ENCODE data around the gene SNCA.

Gene SNCA

GRCh38 chr4:89712141-89712540 is 124.8 kb downstream of the SNCA start:
- WGBS, 2 experiments (ENCODE audit: insufficient coverage in 2 of 2), result 75 to 87% methylated on average over 1 of the region's 2 CpGs
- Histone ChIP-seq H3K4me3 (ENCODE audit: extremely low read depth, insufficient read depth, low read length, poor library complexity, severe bottlenecking) (no peak overlapping the region), H3K27ac (ENCODE audit: low read depth, low read length, severe bottlenecking) (no peak overlapping the region), H3K9me3 (ENCODE audit: control insufficient read depth, low read length) (no peaks in the 10 kb centered on the region), H3K4me1 (ENCODE audit: control insufficient read depth, insufficient read depth, low read length, poor library complexity, severe bottlenecking) (peaks cover 20% of the 10 kb centered on the region), H3K36me3 (ENCODE audit: control insufficient read depth, insufficient read depth, low read length) (no peaks in the 10 kb centered on the region)

GRCh38 chr4:89708903-89709421 is 128.0 kb downstream of the SNCA start:
- Histone ChIP-seq H3K9me3 (ENCODE audit: control insufficient read depth, low read length) (no peaks in the 10 kb centered on the region), H3K4me1 (ENCODE audit: control insufficient read depth, insufficient read depth, low read length, poor library complexity, severe bottlenecking) (peaks cover 20% of the 10 kb centered on the region), H3K36me3 (ENCODE audit: control insufficient read depth, insufficient read depth, low read length) (no peaks in the 10 kb centered on the region), H3K4me3 (ENCODE audit: extremely low read depth, insufficient read depth, low read length, poor library complexity, severe bottlenecking) (no peak overlapping the region), H3K27ac (ENCODE audit: low read depth, low read length, severe bottlenecking) (peak overlapping the region; percentile 95)
- WGBS, 2 experiments (ENCODE audit: insufficient coverage in 2 of 2), result 20% methylated on average over 1 of the region's 2 CpGs; no CpG with 5 or more reads in 1 of the 2 experiments

- WGBS, 2 experiments (ENCODE audit: insufficient coverage in 2 of 2), result 89 to 100% methylated on average over 3 to 5 of the region's 5 CpGs
- H3K4me1 ChIP-seq (ENCODE audit: control insufficient read depth, insufficient read depth, low read length, poor library complexity, severe bottlenecking), result peaks cover 20% of the 10 kb centered on the region
- H3K27ac ChIP-seq (ENCODE audit: low read depth, low read length, severe bottlenecking), result no peak overlapping the region
- no peaks in the 10 kb centered on the region for H3K9me3 ChIP-seq (ENCODE audit: control insufficient read depth, low read length)
- no peaks in the 10 kb centered on the region for H3K36me3 ChIP-seq (ENCODE audit: control insufficient read depth, insufficient read depth, low read length)
- H3K4me3 ChIP-seq (ENCODE audit: extremely low read depth, insufficient read depth, low read length, poor library complexity, severe bottlenecking), result no peak overlapping the region
These were observed 129.5 kb downstream of the SNCA start for GRCh38 chr4:89707467-89707866.

GRCh38 chr4:89704651-89705395 is 132.1 kb downstream of the SNCA start:
- 83% methylated on average over 1 of the region's 2 CpGs; no CpG with 5 or more reads in 1 of the 2 experiments for WGBS, 2 experiments (ENCODE audit: insufficient coverage in 2 of 2)
- peaks cover 16% of the 10 kb centered on the region for H3K4me1 ChIP-seq (ENCODE audit: control insufficient read depth, insufficient read depth, low read length, poor library complexity, severe bottlenecking)
- H3K27ac ChIP-seq (ENCODE audit: low read depth, low read length, severe bottlenecking), result no peak overlapping the region
- H3K4me3 ChIP-seq (ENCODE audit: extremely low read depth, insufficient read depth, low read length, poor library complexity, severe bottlenecking), result no peak overlapping the region
- H3K9me3 ChIP-seq (ENCODE audit: control insufficient read depth, low read length), result no peaks in the 10 kb centered on the region
- H3K36me3 ChIP-seq (ENCODE audit: control insufficient read depth, insufficient read depth, low read length), result no peaks in the 10 kb centered on the region

GRCh38 chr4:89703829-89704590 is 133.0 kb downstream of the SNCA start:
- Histone ChIP-seq H3K27ac (ENCODE audit: low read depth, low read length, severe bottlenecking) (no peak overlapping the region), H3K36me3 (ENCODE audit: control insufficient read depth, insufficient read depth, low read length) (no peaks in the 10 kb centered on the region), H3K9me3 (ENCODE audit: control insufficient read depth, low read length) (no peaks in the 10 kb centered on the region), H3K4me3 (ENCODE audit: extremely low read depth, insufficient read depth, low read length, poor library complexity, severe bottlenecking) (no peak overlapping the region), H3K4me1 (ENCODE audit: control insufficient read depth, insufficient read depth, low read length, poor library complexity, severe bottlenecking) (peaks cover 8% of the 10 kb centered on the region)
- 83 to 94% methylated on average over 3 to 4 of the region's 6 CpGs for WGBS, 2 experiments (ENCODE audit: insufficient coverage in 2 of 2)

GRCh38 chr4:89700766-89701423 is 136.1 kb downstream of the SNCA start:
- H3K36me3 ChIP-seq (ENCODE audit: control insufficient read depth, insufficient read depth, low read length), result no peaks in the 10 kb centered on the region
- no peak overlapping the region for H3K27ac ChIP-seq (ENCODE audit: low read depth, low read length, severe bottlenecking)
- H3K4me1 ChIP-seq (ENCODE audit: control insufficient read depth, insufficient read depth, low read length, poor library complexity, severe bottlenecking), result no peaks in the 10 kb centered on the region
- no CpG with 5 or more reads among the region's 1 CpG for WGBS, 2 experiments (ENCODE audit: insufficient coverage in 2 of 2)
- H3K9me3 ChIP-seq (ENCODE audit: control insufficient read depth, low read length), result no peaks in the 10 kb centered on the region
- H3K4me3 ChIP-seq (ENCODE audit: extremely low read depth, insufficient read depth, low read length, poor library complexity, severe bottlenecking), result no peak overlapping the region

GRCh38 chr4:89685690-89686089 is 151.3 kb downstream of the SNCA start:
- Histone ChIP-seq H3K36me3 (ENCODE audit: control insufficient read depth, insufficient read depth, low read length) (no peaks in the 10 kb centered on the region), H3K4me3 (ENCODE audit: extremely low read depth, insufficient read depth, low read length, poor library complexity, severe bottlenecking) (no peak overlapping the region), H3K9me3 (ENCODE audit: control insufficient read depth, low read length) (no peaks in the 10 kb centered on the region), H3K27ac (ENCODE audit: low read depth, low read length, severe bottlenecking) (no peak overlapping the region), H3K4me1 (ENCODE audit: control insufficient read depth, insufficient read depth, low read length, poor library complexity, severe bottlenecking) (no peaks in the 10 kb centered on the region)
- WGBS, 2 experiments (ENCODE audit: insufficient coverage in 2 of 2), result 100% methylated on average over 2 of the region's 4 CpGs; no CpG with 5 or more reads in 1 of the 2 experiments

GRCh38 chr4:89685277-89685676 is 151.7 kb downstream of the SNCA start:
- Histone ChIP-seq H3K27ac (ENCODE audit: low read depth, low read length, severe bottlenecking) (no peak overlapping the region), H3K36me3 (ENCODE audit: control insufficient read depth, insufficient read depth, low read length) (no peaks in the 10 kb centered on the region), H3K4me1 (ENCODE audit: control insufficient read depth, insufficient read depth, low read length, poor library complexity, severe bottlenecking) (no peaks in the 10 kb centered on the region), H3K4me3 (ENCODE audit: extremely low read depth, insufficient read depth, low read length, poor library complexity, severe bottlenecking) (no peak overlapping the region), H3K9me3 (ENCODE audit: control insufficient read depth, low read length) (no peaks in the 10 kb centered on the region)
- WGBS, 2 experiments (ENCODE audit: insufficient coverage in 2 of 2), result 100% methylated on average over 1 of the region's 1 CpG

GRCh38 chr4:89684536-89684935 is 152.4 kb downstream of the SNCA start:
- 86 to 100% methylated on average over 1 of the region's 1 CpG for WGBS, 2 experiments (ENCODE audit: insufficient coverage in 2 of 2)
- Histone ChIP-seq H3K4me3 (ENCODE audit: extremely low read depth, insufficient read depth, low read length, poor library complexity, severe bottlenecking) (no peak overlapping the region), H3K9me3 (ENCODE audit: control insufficient read depth, low read length) (no peaks in the 10 kb centered on the region), H3K4me1 (ENCODE audit: control insufficient read depth, insufficient read depth, low read length, poor library complexity, severe bottlenecking) (no peaks in the 10 kb centered on the region), H3K27ac (ENCODE audit: low read depth, low read length, severe bottlenecking) (no peak overlapping the region), H3K36me3 (ENCODE audit: control insufficient read depth, insufficient read depth, low read length) (no peaks in the 10 kb centered on the region)

- 83 to 100% methylated on average over 1 to 2 of the region's 2 CpGs for WGBS, 2 experiments (ENCODE audit: insufficient coverage in 2 of 2)
- Histone ChIP-seq H3K4me3 (ENCODE audit: extremely low read depth, insufficient read depth, low read length, poor library complexity, severe bottlenecking) (peak overlapping the region; percentile 18), H3K36me3 (ENCODE audit: control insufficient read depth, insufficient read depth, low read length) (no peaks in the 10 kb centered on the region), H3K4me1 (ENCODE audit: control insufficient read depth, insufficient read depth, low read length, poor library complexity, severe bottlenecking) (no peaks in the 10 kb centered on the region), H3K9me3 (ENCODE audit: control insufficient read depth, low read length) (no peaks in the 10 kb centered on the region), H3K27ac (ENCODE audit: low read depth, low read length, severe bottlenecking) (no peak overlapping the region)
These were observed 154.2 kb downstream of the SNCA start for GRCh38 chr4:89682808-89683207.
